GM19351 (cell line): ENCODE results near the gene SLC25A21.
"Not testable (repeated sequence)": the region's sequence is repeated elsewhere in the genome, so short reads cannot be mapped to it uniquely, and the experiment has no call there.

Experiments used
- ATAC-seq: cut with Tn5 transposase; IDR thresholded peaks from one replicate; pipeline ENCODE4 v1.9.1; 2021; ENCODE audit warnings: mild to moderate bottlenecking, moderate library complexity; ENCODE audit not compliant: unreplicated experiment

SLC25A21 gene

GRCh38 chr14:37172024-37172869, at the start of gene SLC25A21:
Gene SLC25A21, minus strand, starts transcription at chr14:37172606.
- no peak for ATAC-seq

GRCh38 chr14:37221073-37221472, 48.7 kb upstream of the SLC25A21 start:
- ATAC-seq: no peak

GRCh38 chr14:37215345-37215744, 42.9 kb upstream of the SLC25A21 start:
- no peak for ATAC-seq

GRCh38 chr14:37213016-37213415, 40.6 kb upstream of the SLC25A21 start:
- no peak for ATAC-seq

GRCh38 chr14:37210448-37210847, 38.0 kb upstream of the SLC25A21 start:
- no peak for ATAC-seq

GRCh38 chr14:37209617-37210016, 37.2 kb upstream of the SLC25A21 start:
- ATAC-seq: not testable (repeated sequence)

GRCh38 chr14:37205623-37206605, 33.5 kb upstream of the SLC25A21 start:
- ATAC-seq: not testable (repeated sequence)

- no peak for ATAC-seq
Observed at GRCh38 chr14:37203423-37203822, 31.0 kb upstream of the SLC25A21 start.

GRCh38 chr14:37202812-37203211, 30.4 kb upstream of the SLC25A21 start:
- ATAC-seq: no peak

- no peak for ATAC-seq
Observed at GRCh38 chr14:37202265-37202664, 29.9 kb upstream of the SLC25A21 start.

GRCh38 chr14:37201724-37202123, 29.3 kb upstream of the SLC25A21 start:
- ATAC-seq: no peak

GRCh38 chr14:37198907-37199306, 26.5 kb upstream of the SLC25A21 start:
- ATAC-seq: no peak

- ATAC-seq: no peak
Observed at GRCh38 chr14:37198273-37198598, 25.8 kb upstream of the SLC25A21 start.

GRCh38 chr14:37197421-37198272, 25.2 kb upstream of the SLC25A21 start, which contains the start of gene MIPOL1:
Gene MIPOL1, plus strand, starts transcription at chr14:37197937. Its CDS starts 49,952 bp downstream, at chr14:37247889.
- no peak for ATAC-seq

- ATAC-seq: no peak
Observed at GRCh38 chr14:37196604-37197420, 24.4 kb upstream of the SLC25A21 start.

- no peak for ATAC-seq
Observed at GRCh38 chr14:37195327-37195726, 22.9 kb upstream of the SLC25A21 start.

- ATAC-seq: no peak
Observed at GRCh38 chr14:37194698-37195097, 22.3 kb upstream of the SLC25A21 start.

GRCh38 chr14:37189733-37190132, 17.3 kb upstream of the SLC25A21 start:
- not testable (repeated sequence) for ATAC-seq

- ATAC-seq: not testable (repeated sequence)
Observed at GRCh38 chr14:37187840-37188577, 15.6 kb upstream of the SLC25A21 start.
